ENCODE results near the gene CBX3. TPM values are rescaled to one million over a fixed set of nuclear protein-coding genes. Genes with fewer than 3 reads are reported as not detected.

The CBX3 gene
- total RNA-seq, 1 experiment from 2014 or later = 132 TPM

GRCh38 chr7:26188957-26189541 lies 12.5 kb upstream of the CBX3 start:
- intact Hi-C loops (cut with micrococcal nuclease) = loop anchor here (5.0 kb wide), 1 partner anchor 297 kb away; no protein-coding TSS in a partner anchor
- Histone ChIP-seq H3K9me3 (ENCODE audit: low read length) (no peaks in the 10 kb centered on the region), H2AFZ (ENCODE audit: low read length) (no peak overlapping the region), H3K9ac (ENCODE audit: low read length) (no peak overlapping the region), H4K20me1 (ENCODE audit: low read length) (peaks cover 72% of the 10 kb centered on the region), H3K36me3 (ENCODE audit: low read depth, low read length) (peaks cover 56% of the 10 kb centered on the region), H3K27me3 (ENCODE audit: low read length) (no peaks in the 10 kb centered on the region), H3K4me3 (ENCODE audit: low read length) (no peak overlapping the region), H3F3A (ENCODE audit: low read length, unreplicated experiment) (peaks cover 63% of the 10 kb centered on the region), H3K4me1 (ENCODE audit: insufficient read depth, low read length) (no peaks in the 10 kb centered on the region), H3K9me2 (replicated peaks; ENCODE audit: low read length) (no peaks in the 10 kb centered on the region), H3K79me2 (ENCODE audit: low read length) (peaks cover 31% of the 10 kb centered on the region), H3K27ac (ENCODE audit: low read length) (no peak overlapping the region), H3K4me2 (ENCODE audit: low read length) (no peak overlapping the region)
- TF ChIP-seq EZH2phosphoT487 (IDR thresholded peaks at IDR 0.05; ENCODE audit: borderline replicate concordance, low read length) (no peak), EZH2 (IDR thresholded peaks at IDR 0.05; ENCODE audit: low read length, unreplicated experiment) (no peak), CTCF (conservative IDR thresholded peaks at IDR 0.05; ENCODE audit: low read depth, low read length) (no peak)
- DNase-seq = no peak
- no peak for ATAC-seq
- no TSS peak for BruUV-seq (replicated peaks)
- ChIA-PET CTCF (interaction anchor here (1.1 kb wide), 1 partner anchor 98 kb away, joined by 3 read pairs; no protein-coding TSS in a partner anchor), POLR2A (ENCODE audit: unreplicated experiment) (no interaction called here)

GRCh38 chr7:26189697-26190096 lies 11.8 kb upstream of the CBX3 start:
- Histone ChIP-seq H3K79me2 (ENCODE audit: low read length) (peaks cover 37% of the 10 kb centered on the region), H3K4me1 (ENCODE audit: insufficient read depth, low read length) (no peaks in the 10 kb centered on the region), H3K4me3 (ENCODE audit: low read length) (no peak overlapping the region), H3K27ac (ENCODE audit: low read length) (no peak overlapping the region), H3K9ac (ENCODE audit: low read length) (no peak overlapping the region), H4K20me1 (ENCODE audit: low read length) (peaks cover 78% of the 10 kb centered on the region), H2AFZ (ENCODE audit: low read length) (no peak overlapping the region), H3K4me2 (ENCODE audit: low read length) (no peak overlapping the region), H3K9me2 (replicated peaks; ENCODE audit: low read length) (no peaks in the 10 kb centered on the region), H3K9me3 (ENCODE audit: low read length) (no peaks in the 10 kb centered on the region), H3K27me3 (ENCODE audit: low read length) (no peaks in the 10 kb centered on the region), H3F3A (ENCODE audit: low read length, unreplicated experiment) (peaks cover 63% of the 10 kb centered on the region), H3K36me3 (ENCODE audit: low read depth, low read length) (peaks cover 62% of the 10 kb centered on the region)
- CTCF ChIA-PET = interaction anchor here (1.1 kb wide), 1 partner anchor 99 kb away, joined by 3 read pairs; no protein-coding TSS in a partner anchor
- DNase-seq (no peak), ATAC-seq (no peak)
- intact Hi-C loops (cut with micrococcal nuclease) = loop anchor here (5.0 kb wide), 1 partner anchor 297 kb away; no protein-coding TSS in a partner anchor
- BruUV-seq (replicated peaks) = no TSS peak
- POLR2A ChIA-PET (ENCODE audit: unreplicated experiment) = no interaction called here
- no peak for TF ChIP-seq EZH2 (IDR thresholded peaks at IDR 0.05; ENCODE audit: low read length, unreplicated experiment)

- intact Hi-C loops (cut with micrococcal nuclease) = no loop called here
- Histone ChIP-seq H3K4me2 (ENCODE audit: low read length) (no peak overlapping the region), H2AFZ (ENCODE audit: low read length) (no peak overlapping the region), H3K9ac (ENCODE audit: low read length) (no peak overlapping the region), H3K4me3 (ENCODE audit: low read length) (no peak overlapping the region), H4K20me1 (ENCODE audit: low read length) (peaks cover 83% of the 10 kb centered on the region), H3K27ac (ENCODE audit: low read length) (no peak overlapping the region), H3K27me3 (ENCODE audit: low read length) (no peaks in the 10 kb centered on the region), H3F3A (ENCODE audit: low read length, unreplicated experiment) (peaks cover 64% of the 10 kb centered on the region), H3K9me3 (ENCODE audit: low read length) (no peaks in the 10 kb centered on the region), H3K36me3 (ENCODE audit: low read depth, low read length) (peaks cover 68% of the 10 kb centered on the region), H3K9me2 (replicated peaks; ENCODE audit: low read length) (no peaks in the 10 kb centered on the region), H3K4me1 (ENCODE audit: insufficient read depth, low read length) (no peaks in the 10 kb centered on the region), H3K79me2 (ENCODE audit: low read length) (peaks cover 45% of the 10 kb centered on the region)
- POLR2A ChIA-PET (ENCODE audit: unreplicated experiment) = interaction anchor here (0.6 kb wide), 1 partner anchor 29 kb away, joined by 3 read pairs; no protein-coding TSS in a partner anchor
- TF ChIP-seq EZH2 (IDR thresholded peaks at IDR 0.05; ENCODE audit: low read length, unreplicated experiment) (no peak), EZH2phosphoT487 (IDR thresholded peaks at IDR 0.05; ENCODE audit: borderline replicate concordance, low read length) (no peak), CTCF (conservative IDR thresholded peaks at IDR 0.05; ENCODE audit: low read depth, low read length) (no peak)
- BruUV-seq (replicated peaks) = no TSS peak
- ATAC-seq = no peak
- CTCF ChIA-PET = no interaction called here
- DNase-seq = no peak
Measured at GRCh38 chr7:26190417-26190869, 11.1 kb upstream of the CBX3 start.

Measured in PC-3 (cell line).